GM10266 (cell line): Measurements from ENCODE around the gene VWA5A.

Experiments
- DNase-seq: peaks from one replicate; pipeline ENCODE4 v3.0.0; 2012; ENCODE audit errors: extremely low spot score
- CTCF ChIP-seq: IDR thresholded peaks from 2 replicates; pipeline ENCODE4 v1.5.1; 2012; ENCODE audit warnings: mild to moderate bottlenecking, low read depth; ENCODE audit not compliant: control insufficient read depth, insufficient read depth; ENCODE audit errors: missing control alignments

VWA5A gene

GRCh38 chr11:124072147-124072546 lies 43.1 kb upstream of the VWA5A start:
- no peak for DNase-seq
- no peak for TF ChIP-seq CTCF

- no peak for TF ChIP-seq CTCF
- DNase-seq, result no peak
Observed at GRCh38 chr11:124074554-124074953, 40.7 kb upstream of the VWA5A start.

GRCh38 chr11:124075492-124075840 lies 39.8 kb upstream of the VWA5A start:
- DNase-seq, result no peak
- TF ChIP-seq CTCF, result no peak

- DNase-seq, result peak; percentile 19
- TF ChIP-seq CTCF, result no peak
Observed at GRCh38 chr11:124075841-124076651, 39.2 kb upstream of the VWA5A start.

GRCh38 chr11:124077266-124077665 lies 38.0 kb upstream of the VWA5A start:
- TF ChIP-seq CTCF, result no peak

GRCh38 chr11:124078591-124078990 lies 36.7 kb upstream of the VWA5A start:
- no peak for DNase-seq
- TF ChIP-seq CTCF, result no peak

More at GRCh38 chr11:124077266-124077665, 38.0 kb upstream of the VWA5A start:
- no peak for DNase-seq

GRCh38 chr11:124079631-124080326 lies 35.5 kb upstream of the VWA5A start:
- DNase-seq, result no peak
- TF ChIP-seq CTCF, result no peak
